H1 (cell line): ENCODE measurements around the gene NAV2. TPM values are rescaled to one million over a fixed set of nuclear protein-coding genes. Genes with fewer than 3 reads are reported as not detected.

Source experiments
- CTCF ChIA-PET: fragments of 300-600 bp; sonication (Branson Sonifier 250); formaldehyde crosslinking; loops from one replicate; lab custom pipeline; 2021; ENCODE audit not compliant: partially characterized antibody; lab: Charles Lee
- POLR2A ChIA-PET: fragments of 300-600 bp; sonication (Branson Sonifier 250); formaldehyde crosslinking; loops from one replicate; lab custom pipeline; 2021; ENCODE audit warnings: inconsistent platforms; ENCODE audit not compliant: partially characterized antibody; lab: Charles Lee
- DNase-seq, 2 experiments: peaks; one replicate each; pipeline versions ENCODE4 v3.0.0 to v3.0.0-alpha.2; 2010 to 2022; ENCODE audit warnings: low spot score in 2 of 2, low read depth in 1 of 2, mixed read lengths in 1 of 2
- FAIRE-seq: peaks from 2 replicates; lab custom pipeline; 2011; peaks lifted over from hg19 to GRCh38; lab: Jason Lieb, UNC
- H2AFZ ChIP-seq: 2 replicates; pipeline ENCODE4 v1.8.1; 2012; ENCODE audit warnings: low read length, inconsistent platforms
- H2AK5ac ChIP-seq: 2 replicates; pipeline ENCODE4 v1.6.1; 2013; ENCODE audit warnings: low read depth, low read length
- H2BK120ac ChIP-seq: replicated peaks from 2 replicates; pipeline ENCODE3; 2013; ENCODE audit warnings: low read depth, low read length, inconsistent platforms
- H2BK12ac ChIP-seq: 2 replicates; pipeline ENCODE4 v1.6.1; 2013; ENCODE audit warnings: low read depth, low read length
- H2BK15ac ChIP-seq: 2 replicates; pipeline ENCODE4 v1.6.1; 2013; ENCODE audit warnings: low read length
- H2BK20ac ChIP-seq: 2 replicates; pipeline ENCODE4 v1.6.1; 2013; ENCODE audit warnings: low read length
- H2BK5ac ChIP-seq: 2 replicates; pipeline ENCODE4 v1.6.1; 2013; ENCODE audit warnings: low read depth, low read length
- H3K14ac ChIP-seq: 2 replicates; pipeline ENCODE4 v1.6.1; 2013; ENCODE audit warnings: inconsistent platforms; ENCODE audit not compliant: insufficient read length
- H3K18ac ChIP-seq: 2 replicates; pipeline ENCODE4 v1.6.1; 2013; ENCODE audit warnings: low read length; ENCODE audit errors: extremely low read depth
- H3K23ac ChIP-seq: 2 replicates; pipeline ENCODE4 v1.6.1; 2013; ENCODE audit warnings: inconsistent platforms; ENCODE audit not compliant: insufficient read length
- H3K23me2 ChIP-seq: 2 replicates; pipeline ENCODE4 v1.6.1; 2013; ENCODE audit warnings: low read depth, low read length
- H3K27ac ChIP-seq: 2 replicates; pipeline ENCODE4 v1.6.1; 2011; ENCODE audit warnings: low read depth, low read length, inconsistent platforms
- H3K27me3 ChIP-seq, 4 experiments: replicated peaks in 1 of 4; 1 replicate in 1 of 4; 2 replicates in 3 of 4; pipeline versions ENCODE4 v1.6.1 to v1.8.1; 2011 to 2013; ENCODE audit warnings: low read length in 3 of 4, mild to moderate bottlenecking in 3 of 4, inconsistent platforms in 2 of 4, mixed read lengths in 2 of 4, moderate library complexity in 1 of 4; ENCODE audit not compliant: control insufficient read depth in 3 of 4, insufficient read depth in 3 of 4; ENCODE audit errors: extremely low read depth in 1 of 4
- H3K36me3 ChIP-seq, 4 experiments: 2 replicates each; pipeline versions ENCODE4 v1.6.1 to v1.8.1; 2011 to 2013; ENCODE audit warnings: mild to moderate bottlenecking in 4 of 4, low read length in 3 of 4, moderate library complexity in 2 of 4, control low read depth in 1 of 4, inconsistent platforms in 1 of 4; ENCODE audit not compliant: insufficient read depth in 4 of 4, control insufficient read depth in 2 of 4
- H3K4ac ChIP-seq: replicated peaks from 2 replicates; pipeline ENCODE3; 2013; ENCODE audit warnings: low read length, low read depth, mixed read lengths, inconsistent platforms; ENCODE audit not compliant: insufficient read length
- H3K4me1 ChIP-seq, 4 experiments: replicated peaks in 1 of 4; 1 replicate in 1 of 4; 2 replicates in 3 of 4; pipeline versions ENCODE4 v1.6.1 to v1.8.1; 2011 to 2013; ENCODE audit warnings: low read length in 3 of 4, inconsistent platforms in 2 of 4, mixed read lengths in 1 of 4; ENCODE audit not compliant: insufficient read depth in 4 of 4, control insufficient read depth in 3 of 4
- H3K4me2 ChIP-seq, 2 experiments: 2 replicates each; pipeline versions ENCODE4 v1.6.1 to v1.8.1; 2011 to 2013; ENCODE audit warnings: low read depth in 2 of 2, low read length in 2 of 2, control low read depth in 1 of 2, inconsistent platforms in 1 of 2, mild to moderate bottlenecking in 1 of 2; ENCODE audit not compliant: insufficient read depth in 1 of 2
- H3K4me3 ChIP-seq, 4 experiments: fragments of 200-600, 300-600 bp in 1 of 4; sonication (generic), shearing (Covaris generic), sonication (Bioruptor Twin) in 1 of 4; 2 replicates each; pipeline versions ENCODE4 v1.5.1 to v1.8.1; 2011 to 2016; ENCODE audit warnings: low read length in 4 of 4, low read depth in 3 of 4, control low read depth in 2 of 4, inconsistent platforms in 2 of 4, mild to moderate bottlenecking in 2 of 4, mixed read lengths in 1 of 4, moderate library complexity in 1 of 4; ENCODE audit not compliant: insufficient read depth in 2 of 4; ENCODE audit errors: extremely low read depth in 1 of 4
- H3K56ac ChIP-seq: replicated peaks from 2 replicates; pipeline ENCODE3; 2013; ENCODE audit warnings: low read depth, mild to moderate bottlenecking, mixed read lengths, low read length, inconsistent platforms; ENCODE audit not compliant: insufficient read length
- H3K79me1 ChIP-seq: 2 replicates; pipeline ENCODE4 v1.6.1; 2013; ENCODE audit warnings: low read depth, low read length, control low read depth
- H3K79me2 ChIP-seq, 2 experiments: 2 replicates each; pipeline versions ENCODE4 v1.6.1 to v1.8.1; 2012 to 2013; ENCODE audit warnings: low read length in 2 of 2, mild to moderate bottlenecking in 2 of 2, inconsistent platforms in 1 of 2; ENCODE audit not compliant: insufficient read depth in 2 of 2, control insufficient read depth in 1 of 2
- H3K9ac ChIP-seq, 4 experiments: replicated peaks in 1 of 4; 1 replicate in 1 of 4; 2 replicates in 3 of 4; pipeline versions ENCODE4 v1.6.1 to v1.8.1; 2011 to 2013; ENCODE audit warnings: low read depth in 3 of 4, low read length in 3 of 4, control low read depth in 2 of 4, mild to moderate bottlenecking in 2 of 4, moderate library complexity in 2 of 4, inconsistent platforms in 1 of 4; ENCODE audit errors: extremely low read depth in 1 of 4
- H3K9me3 ChIP-seq, 2 experiments: 2 replicates each; pipeline versions ENCODE4 v1.6.1 to v1.8.1; 2012 to 2013; ENCODE audit warnings: mild to moderate bottlenecking in 2 of 2, moderate library complexity in 2 of 2, control low read depth in 1 of 2, inconsistent platforms in 1 of 2, low read depth in 1 of 2, low read length in 1 of 2, mixed read lengths in 1 of 2; ENCODE audit not compliant: insufficient read depth in 2 of 2
- H4K20me1 ChIP-seq, 2 experiments: replicated peaks in 1 of 2; 2 replicates each; pipeline versions ENCODE3 to v1.8.1; 2011 to 2013; ENCODE audit warnings: inconsistent platforms in 2 of 2, low read length in 2 of 2, mild to moderate bottlenecking in 1 of 2; ENCODE audit not compliant: insufficient read depth in 2 of 2, control insufficient read depth in 1 of 2
- H4K5ac ChIP-seq: 2 replicates; pipeline ENCODE4 v1.6.1; 2013; ENCODE audit warnings: low read length, low read depth, mixed read lengths, inconsistent platforms; ENCODE audit not compliant: insufficient read length
- H4K8ac ChIP-seq: 2 replicates; pipeline ENCODE4 v1.8.0; 2013; ENCODE audit warnings: mild to moderate bottlenecking, moderate library complexity, low read length, inconsistent platforms; ENCODE audit not compliant: insufficient read depth; ENCODE audit errors: extremely low read depth
- H4K91ac ChIP-seq: replicated peaks from 2 replicates; pipeline ENCODE3; 2013; ENCODE audit warnings: low read length, mixed read lengths, inconsistent platforms; ENCODE audit not compliant: insufficient read length
- EP300 ChIP-seq, 2 experiments: IDR thresholded peaks; 1 replicate in 1 of 2; 2 replicates in 1 of 2; pipeline ENCODE4 v1.6.1; 2011 to 2012; ENCODE audit warnings: low read depth in 2 of 2, low read length in 2 of 2, mild to moderate bottlenecking in 2 of 2, borderline replicate concordance in 1 of 2, inconsistent platforms in 1 of 2, moderate library complexity in 1 of 2
- RFX5 ChIP-seq: IDR thresholded peaks from 2 replicates; pipeline ENCODE4 v1.6.1; 2011; ENCODE audit warnings: low read depth, low read length, improper control_type of control experiment, borderline replicate concordance
- SRF ChIP-seq: IDR thresholded peaks from 2 replicates; pipeline ENCODE4 v1.6.1; 2011; ENCODE audit warnings: mild to moderate bottlenecking, low read depth, low read length, moderate library complexity
- TBP ChIP-seq: IDR thresholded peaks from 2 replicates; pipeline ENCODE4 v1.6.1; 2011; ENCODE audit warnings: low read depth, low read length, improper control_type of control experiment
- WGBS, 2 experiments: shearing (Covaris generic) in 1 of 2; methylation state at CpG; one replicate each; pipeline versions ENCODE4 v1.1.6 to v1.1.7; 2013 to 2015; ENCODE audit warnings: low lambda C conversion rate in 2 of 2, mixed read lengths in 2 of 2, inconsistent platforms in 1 of 2, low coverage in 1 of 2, missing lambda C conversion rate in 1 of 2; ENCODE audit not compliant: insufficient replicate concordance in 2 of 2, insufficient coverage in 1 of 2, insufficient read length in 1 of 2; ENCODE audit errors: extremely low coverage in 1 of 2, missing lambda C conversion rate in 1 of 2; 5-methylcytosine and 5-hydroxymethylcytosine counted together
- polyA plus RNA-seq, 7 experiments: library from polyadenylated mRNA; depleted of rRNA in 3 of 7; stranded (reverse) in 5 of 7; unstranded in 2 of 7; fragments of >200 nt in 5 of 7; fragments of 200-250 nt in 2 of 7; gene quantifications; 1 replicate in 5 of 7; 2 replicates in 1 of 7; 4 replicates in 1 of 7; pipeline versions ENCODE4 v1.2.1 to v1.2.3, GENCODE V29; 2011 to 2013; ENCODE audit warnings: missing spikeins in 2 of 7, mixed read lengths in 2 of 7
- total RNA-seq: library from RNA; stranded (reverse); fragmentation: NEBNext Ultra II Directional; extraction: Animal tissue kit (Norgen Biotek cat#: 25700); gene quantifications from 2 replicates; pipeline ENCODE4 v1.2.1, GENCODE V29; 2021

Gene NAV2
- total and polyA plus RNA-seq, 2 of the 8 experiments (the other 6 are each of a cell fraction or from before 2014, with no cell fraction given), result 35.6 to 73.6 TPM

- WGBS, 2 experiments, result 62% methylated on average over 5 of the region's 5 CpGs; no CpG with 5 or more reads in 1 of the 2 experiments
- Histone ChIP-seq H3K4me2 (0 out of 4 replicates have a peak overlapping the region, but pooled peaks of 1 of the 2 experiments have one; percentile 18), H3K4me1 (peaks cover 0 to 13% (median 9%) of the 10 kb centered on the region in 4 experiments; a peak in 5 of 7 replicates), H2BK12ac (no peak overlapping the region; the same call in 1 of the 2 replicates), H2BK120ac (no peak overlapping the region), H3K79me1 (no peaks in the 10 kb centered on the region), H3K27me3 (no peaks in the 10 kb centered on the region), H3K4me3 (no peak overlapping the region), H3K9me3 (no peaks in the 10 kb centered on the region), H3K27ac (no peak overlapping the region), H3K23me2 (no peaks in the 10 kb centered on the region), H3K23ac (no peak overlapping the region), H2BK20ac (no peak overlapping the region), H2BK15ac (no peak overlapping the region), H2AK5ac (no peak overlapping the region), H3K56ac (no peak overlapping the region), H4K20me1 (no peaks in the 10 kb centered on the region), H2BK5ac (0 out of 2 replicates have a peak overlapping the region, but pooled peaks have one; percentile 47), H3K14ac (no peak overlapping the region), H3K79me2 (no peaks in the 10 kb centered on the region), H4K8ac (no peak overlapping the region), H3K18ac (no peak overlapping the region), H4K5ac (no peak overlapping the region), H3K36me3 (no peaks in the 10 kb centered on the region), H4K91ac (no peak overlapping the region), H2AFZ (no peak overlapping the region), H3K4ac (no peak overlapping the region), H3K9ac (no peak overlapping the region)
- ChIA-PET POLR2A (interaction anchor here (1.1 to 1.3 kb wide), 3 partner anchors 10 to 24 kb away, joined by 3 to 5 read pairs (median 3); no protein-coding TSS in a partner anchor), CTCF (interaction anchor here (0.9 to 4.2 kb wide), 13 partner anchors 10 to 190 kb away, joined by 3 to 27 read pairs (median 4); no protein-coding TSS in a partner anchor)
- FAIRE-seq (peak; percentile 68), DNase-seq (no peak)
- TF ChIP-seq RFX5 (no peak), TBP (0 out of 2 replicates have a peak, but pooled peaks have one; percentile 17), SRF (peak; percentile 94), EP300 (IDR thresholded peaks at IDR 0.05; ENCODE audit: borderline replicate concordance in 1 of 2, low read depth in 2 of 2, low read length in 2 of 2) (no peak)
Measured at GRCh38 chr11:19753451-19754106, 40.9 kb downstream of the NAV2 start.
